SK-N-SH (cell line): ENCODE measurements around the gene GRIA1. TPM values are rescaled to one million over a fixed set of nuclear protein-coding genes. Genes with fewer than 3 reads are reported as not detected.

Source experiments
- CTCF ChIA-PET: fragments of 300-600, 350-600 bp; formaldehyde crosslinking; extraction: SDS; loops from one replicate; lab custom pipeline; 2021; lab: Yijun Ruan, JAX
- POLR2A ChIA-PET: fragments of 350-600 bp; sonication (Branson Sonifier 250); formaldehyde crosslinking; extraction: SDS; loops from one replicate; lab custom pipeline; 2020; ENCODE audit warnings: antibody characterized with exemption, inconsistent platforms; lab: Yijun Ruan, JAX
- DNase-seq: peaks from one replicate; pipeline ENCODE4 v3.0.0; 2012
- H2AFZ ChIP-seq: fragments of 200-600 bp; sonication (generic); 2 replicates; pipeline ENCODE4 v1.8.1; 2016; ENCODE audit warnings: antibody characterized with exemption, mild to moderate bottlenecking, low read depth
- H3F3A ChIP-seq: fragments of 200-600 bp; sonication (generic); replicated peaks from 2 replicates; pipeline ENCODE3; 2016; ENCODE audit warnings: antibody characterized with exemption, mild to moderate bottlenecking; ENCODE audit not compliant: insufficient read depth
- H3K27ac ChIP-seq, 2 experiments: fragments of 200-500 bp in 1 of 2; fragments of 200-600 bp in 1 of 2; sonication (Bioruptor generic) in 1 of 2; sonication (generic), shearing (Covaris generic) in 1 of 2; 2 replicates each; pipeline versions ENCODE4 v1.5.1 to v1.6.1; 2014 to 2016; ENCODE audit warnings: low read depth in 2 of 2, inconsistent platforms in 1 of 2, low read length in 1 of 2, mild to moderate bottlenecking in 1 of 2, mixed read lengths in 1 of 2
- H3K27me3 ChIP-seq: fragments of 200-600 bp; sonication (generic), shearing (Covaris generic); 2 replicates; pipeline ENCODE4 v1.6.1; 2016; ENCODE audit warnings: mixed run types; ENCODE audit not compliant: insufficient read depth
- H3K36me3 ChIP-seq, 2 experiments: fragments of 200-500 bp in 1 of 2; fragments of 200-600 bp in 1 of 2; sonication (Bioruptor generic) in 1 of 2; sonication (generic) in 1 of 2; replicated peaks in 1 of 2; 2 replicates each; pipeline versions ENCODE3 to v1.5.1; 2014 to 2016; ENCODE audit warnings: low read length in 1 of 2, mild to moderate bottlenecking in 1 of 2; ENCODE audit not compliant: insufficient read depth in 2 of 2, control insufficient read depth in 1 of 2
- H3K4me1 ChIP-seq, 2 experiments: fragments of 200-500 bp in 1 of 2; fragments of 200-600 bp in 1 of 2; sonication (Bioruptor generic) in 1 of 2; sonication (generic), shearing (Covaris generic) in 1 of 2; 2 replicates each; pipeline versions ENCODE4 v1.5.1 to v1.6.1; 2014 to 2016; ENCODE audit warnings: low read depth in 1 of 2, low read length in 1 of 2, mixed run types in 1 of 2; ENCODE audit not compliant: insufficient read depth in 2 of 2, control insufficient read depth in 1 of 2
- H3K4me2 ChIP-seq: fragments of 200-600 bp; sonication (generic), shearing (Covaris generic); 2 replicates; pipeline ENCODE4 v1.6.1; 2017; ENCODE audit warnings: mixed run types
- H3K4me3 ChIP-seq, 2 experiments: fragments of 200-500 bp in 1 of 2; fragments of 200-600 bp in 1 of 2; sonication (Bioruptor generic) in 1 of 2; sonication (generic), shearing (Covaris generic) in 1 of 2; 2 replicates each; pipeline versions ENCODE4 v1.5.1 to v1.8.1; 2014 to 2016; ENCODE audit warnings: low read depth in 2 of 2, inconsistent platforms in 1 of 2, low read length in 1 of 2, mild to moderate bottlenecking in 1 of 2, mixed read lengths in 1 of 2, moderate library complexity in 1 of 2
- H3K79me2 ChIP-seq: fragments of 200-600 bp; sonication (generic); 2 replicates; pipeline ENCODE4 v1.8.1; 2017; ENCODE audit warnings: mild to moderate bottlenecking; ENCODE audit not compliant: insufficient read depth
- H3K9ac ChIP-seq: fragments of 200-600 bp; sonication (generic); 2 replicates; pipeline ENCODE4 v1.6.1; 2017; ENCODE audit warnings: mixed run types
- H3K9me2 ChIP-seq: fragments of 200-600 bp; sonication (generic); 2 replicates; pipeline ENCODE4 v1.6.1; 2017; ENCODE audit warnings: mixed run types
- H3K9me3 ChIP-seq: fragments of 200-600 bp; sonication (generic); 2 replicates; pipeline ENCODE4 v1.6.1; 2017; ENCODE audit warnings: mixed run types, mild to moderate bottlenecking, moderate library complexity
- H4K20me1 ChIP-seq: fragments of 200-600 bp; sonication (generic); 2 replicates; pipeline ENCODE4 v1.6.1; 2017; ENCODE audit warnings: mild to moderate bottlenecking, mixed run types; ENCODE audit not compliant: insufficient read depth
- CHD2 ChIP-seq: fragments of 150-350 bp; IDR thresholded peaks from 2 replicates; pipeline ENCODE4 v1.6.1; 2018; ENCODE audit warnings: low read length; ENCODE audit not compliant: partially characterized antibody
- EP300 ChIP-seq, 2 experiments: IDR thresholded peaks; 2 replicates each; pipeline versions ENCODE4 v1.4.0 to v1.6.1; 2012; ENCODE audit warnings: borderline replicate concordance in 1 of 2, low read depth in 1 of 2, low read length in 1 of 2
- EZH2phosphoT487 ChIP-seq: fragments of 200-600 bp; sonication (generic); IDR thresholded peaks from 2 replicates; pipeline ENCODE4 v1.6.1; 2017; ENCODE audit warnings: low read depth, mixed run types, mild to moderate bottlenecking, antibody characterized with exemption, moderate library complexity, borderline replicate concordance
- FOSL2 ChIP-seq: IDR thresholded peaks from 2 replicates; pipeline ENCODE4 v1.4.0; 2012; ENCODE audit warnings: low read depth, mild to moderate bottlenecking, moderate library complexity, borderline replicate concordance
- FOXJ3 ChIP-seq: sonication (generic); formaldehyde crosslinking; IDR thresholded peaks from 2 replicates; pipeline ENCODE4 v1.5.1; 2020; ENCODE audit warnings: mild to moderate bottlenecking, missing genetic modification reagents
- GABPA ChIP-seq: IDR thresholded peaks from 2 replicates; pipeline ENCODE4 v1.4.0; 2012; ENCODE audit warnings: low read depth, mild to moderate bottlenecking
- NRF1 ChIP-seq: IDR thresholded peaks from 2 replicates; pipeline ENCODE4 v1.6.1; 2012; ENCODE audit warnings: low read depth, mild to moderate bottlenecking, low read length
- RXRA ChIP-seq: IDR thresholded peaks from 2 replicates; pipeline ENCODE4 v1.4.0; 2012; ENCODE audit warnings: low read depth, mild to moderate bottlenecking, borderline replicate concordance
- SIN3A ChIP-seq: IDR thresholded peaks from 2 replicates; pipeline ENCODE4 v1.6.1; 2012; ENCODE audit warnings: low read depth, mild to moderate bottlenecking, low read length, moderate library complexity, borderline replicate concordance
- SMC3 ChIP-seq: IDR thresholded peaks from 2 replicates; pipeline ENCODE4 v1.6.1; 2012; ENCODE audit warnings: low read depth, low read length, improper control_type of control experiment
- TCF12 ChIP-seq: IDR thresholded peaks from 2 replicates; pipeline ENCODE4 v1.4.0; 2012
- TEAD4 ChIP-seq: IDR thresholded peaks from 2 replicates; pipeline ENCODE4 v1.4.0; 2012; ENCODE audit warnings: mild to moderate bottlenecking, borderline replicate concordance; ENCODE audit not compliant: insufficient read depth
- YY1 ChIP-seq: IDR thresholded peaks from 2 replicates; pipeline ENCODE4 v1.4.0; 2012; ENCODE audit warnings: low read depth, mild to moderate bottlenecking
- WGBS: methylation state at CpG from one replicate; pipeline ENCODE4 v1.1.6; 2017; ENCODE audit warnings: low lambda C conversion rate; 5-methylcytosine and 5-hydroxymethylcytosine counted together
- polyA plus RNA-seq, 3 experiments: library from polyadenylated mRNA; depleted of rRNA; stranded (reverse); fragments of >200 nt; gene quantifications; 2 replicates each; pipeline ENCODE4 v1.2.3, GENCODE V29; 2012
- TF ChIP-seq, protein P1 (sequence below): fragments of 150-350 bp; IDR thresholded peaks from 2 replicates; pipeline ENCODE4 v1.6.1; 2016; ENCODE audit warnings: mild to moderate bottlenecking, low read depth, low read length
- TF ChIP-seq, protein P2 (sequence below): fragments of 200-600 bp; sonication (generic); IDR thresholded peaks from 2 replicates; pipeline ENCODE4 v1.6.1; 2017; ENCODE audit warnings: antibody characterized with exemption, mild to moderate bottlenecking, moderate library complexity
- TF ChIP-seq, protein P3 (sequence below): IDR thresholded peaks from 2 replicates; pipeline ENCODE4; 2012
- TF ChIP-seq, protein P4 (sequence below): IDR thresholded peaks from 2 replicates; pipeline ENCODE4 v1.4.0; 2012; ENCODE audit warnings: low read depth, borderline replicate concordance

GRIA1 gene
- polyA plus RNA-seq, 1 of the 3 experiments (the other 2 are of a cell fraction), result 0.35 TPM

DNA sequence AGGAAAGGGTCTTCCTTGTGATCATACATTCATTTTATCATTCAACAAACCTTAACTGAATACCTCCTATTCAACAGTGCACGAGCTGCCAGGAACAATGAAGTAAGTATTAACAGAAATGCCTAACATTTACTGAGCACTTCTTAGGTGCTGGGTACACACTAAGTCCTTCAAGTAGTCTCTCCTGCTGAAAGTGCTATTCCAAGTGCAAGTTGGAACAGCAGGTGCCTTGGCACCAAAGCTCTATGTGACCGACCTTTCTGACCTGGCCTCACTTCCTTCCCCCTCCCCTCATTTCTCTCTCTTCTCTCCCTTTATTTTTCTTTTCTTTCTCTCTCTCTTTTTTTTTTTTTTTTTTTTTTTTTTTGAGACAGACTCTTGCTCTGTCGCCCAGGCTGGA lies 94.5 kb downstream of the GRIA1 start:
- no peaks in the 10 kb centered on the region for H3K9me3 ChIP-seq
- H3K4me3 ChIP-seq, result no peak overlapping the region
- TF ChIP-seq, protein P1, sequence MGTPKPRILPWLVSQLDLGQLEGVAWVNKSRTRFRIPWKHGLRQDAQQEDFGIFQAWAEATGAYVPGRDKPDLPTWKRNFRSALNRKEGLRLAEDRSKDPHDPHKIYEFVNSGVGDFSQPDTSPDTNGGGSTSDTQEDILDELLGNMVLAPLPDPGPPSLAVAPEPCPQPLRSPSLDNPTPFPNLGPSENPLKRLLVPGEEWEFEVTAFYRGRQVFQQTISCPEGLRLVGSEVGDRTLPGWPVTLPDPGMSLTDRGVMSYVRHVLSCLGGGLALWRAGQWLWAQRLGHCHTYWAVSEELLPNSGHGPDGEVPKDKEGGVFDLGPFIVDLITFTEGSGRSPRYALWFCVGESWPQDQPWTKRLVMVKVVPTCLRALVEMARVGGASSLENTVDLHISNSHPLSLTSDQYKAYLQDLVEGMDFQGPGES, result no peak
- no peak for TF ChIP-seq SIN3A
- no peak for TF ChIP-seq GABPA
- no peak for TF ChIP-seq EP300 (IDR thresholded peaks at IDR 0.05; ENCODE audit: borderline replicate concordance in 1 of 2, low read depth in 1 of 2, low read length in 1 of 2)
- TF ChIP-seq, protein P2, sequence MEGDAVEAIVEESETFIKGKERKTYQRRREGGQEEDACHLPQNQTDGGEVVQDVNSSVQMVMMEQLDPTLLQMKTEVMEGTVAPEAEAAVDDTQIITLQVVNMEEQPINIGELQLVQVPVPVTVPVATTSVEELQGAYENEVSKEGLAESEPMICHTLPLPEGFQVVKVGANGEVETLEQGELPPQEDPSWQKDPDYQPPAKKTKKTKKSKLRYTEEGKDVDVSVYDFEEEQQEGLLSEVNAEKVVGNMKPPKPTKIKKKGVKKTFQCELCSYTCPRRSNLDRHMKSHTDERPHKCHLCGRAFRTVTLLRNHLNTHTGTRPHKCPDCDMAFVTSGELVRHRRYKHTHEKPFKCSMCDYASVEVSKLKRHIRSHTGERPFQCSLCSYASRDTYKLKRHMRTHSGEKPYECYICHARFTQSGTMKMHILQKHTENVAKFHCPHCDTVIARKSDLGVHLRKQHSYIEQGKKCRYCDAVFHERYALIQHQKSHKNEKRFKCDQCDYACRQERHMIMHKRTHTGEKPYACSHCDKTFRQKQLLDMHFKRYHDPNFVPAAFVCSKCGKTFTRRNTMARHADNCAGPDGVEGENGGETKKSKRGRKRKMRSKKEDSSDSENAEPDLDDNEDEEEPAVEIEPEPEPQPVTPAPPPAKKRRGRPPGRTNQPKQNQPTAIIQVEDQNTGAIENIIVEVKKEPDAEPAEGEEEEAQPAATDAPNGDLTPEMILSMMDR, result no peak
- no peak for DNase-seq
- H3K27ac ChIP-seq, result no peak overlapping the region
- no peak overlapping the region for H3K9ac ChIP-seq
- H3K27me3 ChIP-seq, result no peaks in the 10 kb centered on the region
- no peaks in the 10 kb centered on the region; a peak in 1 of 4 replicates for H3K4me1 ChIP-seq
- H3K79me2 ChIP-seq, result no peaks in the 10 kb centered on the region
- H3K9me2 ChIP-seq, result no peaks in the 10 kb centered on the region
- ChIA-PET CTCF (interaction anchor here (0.6 kb wide), 1 partner anchor 1080 kb away, joined by 3 read pairs; no protein-coding TSS in a partner anchor), POLR2A (no interaction called here)
- H4K20me1 ChIP-seq, result no peaks in the 10 kb centered on the region
- no peak overlapping the region for H2AFZ ChIP-seq
- no peak overlapping the region for H3K4me2 ChIP-seq
- H3F3A ChIP-seq, result no peaks in the 10 kb centered on the region
- H3K36me3 ChIP-seq, result no peaks in the 10 kb centered on the region
- WGBS, result 73% methylated on average over 3 of the region's 3 CpGs

DNA sequence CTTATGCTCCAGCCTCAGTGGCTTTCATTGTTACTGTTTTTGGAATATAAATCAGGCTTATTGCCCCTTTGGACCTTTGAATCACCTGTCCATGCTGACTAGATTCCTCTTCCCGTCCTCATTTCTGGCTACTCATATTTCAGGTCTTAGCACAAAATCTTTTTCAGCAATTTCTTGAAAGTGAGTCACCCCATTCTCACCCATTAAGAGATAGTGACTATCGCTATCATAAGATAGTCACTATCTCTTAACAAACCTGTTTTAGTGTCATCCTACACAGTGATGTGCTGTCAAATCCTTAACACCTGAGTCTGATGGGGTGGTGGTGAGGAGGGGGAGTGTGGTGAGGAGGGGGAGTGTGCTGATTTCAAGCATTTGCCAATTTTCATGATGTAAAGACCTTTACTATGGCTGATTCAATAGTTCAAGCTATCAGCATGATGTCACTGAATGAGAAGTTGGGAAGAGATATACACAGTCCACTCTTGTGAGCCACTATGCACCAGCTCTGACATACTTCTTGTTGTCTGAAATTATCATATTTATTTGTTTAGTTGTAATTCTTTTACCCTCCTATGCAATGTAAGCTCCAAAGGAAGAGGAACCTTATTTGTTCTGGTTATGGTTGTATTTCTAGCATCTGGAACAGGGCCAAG lies 95.3 kb downstream of the GRIA1 start:
- H3K9me3 ChIP-seq, result no peaks in the 10 kb centered on the region
- no peak overlapping the region for H3K9ac ChIP-seq
- ChIA-PET POLR2A (no interaction called here), CTCF (interaction anchor here (0.6 kb wide), 1 partner anchor 974 kb away, joined by 3 read pairs; no protein-coding TSS in a partner anchor)
- no peaks in the 10 kb centered on the region for H3K36me3 ChIP-seq
- H4K20me1 ChIP-seq, result no peaks in the 10 kb centered on the region
- TF ChIP-seq, protein P3, sequence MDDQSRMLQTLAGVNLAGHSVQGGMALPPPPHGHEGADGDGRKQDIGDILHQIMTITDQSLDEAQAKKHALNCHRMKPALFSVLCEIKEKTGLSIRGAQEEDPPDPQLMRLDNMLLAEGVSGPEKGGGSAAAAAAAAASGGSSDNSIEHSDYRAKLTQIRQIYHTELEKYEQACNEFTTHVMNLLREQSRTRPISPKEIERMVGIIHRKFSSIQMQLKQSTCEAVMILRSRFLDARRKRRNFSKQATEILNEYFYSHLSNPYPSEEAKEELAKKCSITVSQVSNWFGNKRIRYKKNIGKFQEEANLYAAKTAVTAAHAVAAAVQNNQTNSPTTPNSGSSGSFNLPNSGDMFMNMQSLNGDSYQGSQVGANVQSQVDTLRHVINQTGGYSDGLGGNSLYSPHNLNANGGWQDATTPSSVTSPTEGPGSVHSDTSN, result no peak
- TF ChIP-seq GABPA, result no peak
- no peak for TF ChIP-seq NRF1
- no peak for TF ChIP-seq CHD2
- TF ChIP-seq FOSL2, result no peak
- TF ChIP-seq SMC3, result no peak
- TF ChIP-seq TCF12, result no peak
- TF ChIP-seq, protein P4, sequence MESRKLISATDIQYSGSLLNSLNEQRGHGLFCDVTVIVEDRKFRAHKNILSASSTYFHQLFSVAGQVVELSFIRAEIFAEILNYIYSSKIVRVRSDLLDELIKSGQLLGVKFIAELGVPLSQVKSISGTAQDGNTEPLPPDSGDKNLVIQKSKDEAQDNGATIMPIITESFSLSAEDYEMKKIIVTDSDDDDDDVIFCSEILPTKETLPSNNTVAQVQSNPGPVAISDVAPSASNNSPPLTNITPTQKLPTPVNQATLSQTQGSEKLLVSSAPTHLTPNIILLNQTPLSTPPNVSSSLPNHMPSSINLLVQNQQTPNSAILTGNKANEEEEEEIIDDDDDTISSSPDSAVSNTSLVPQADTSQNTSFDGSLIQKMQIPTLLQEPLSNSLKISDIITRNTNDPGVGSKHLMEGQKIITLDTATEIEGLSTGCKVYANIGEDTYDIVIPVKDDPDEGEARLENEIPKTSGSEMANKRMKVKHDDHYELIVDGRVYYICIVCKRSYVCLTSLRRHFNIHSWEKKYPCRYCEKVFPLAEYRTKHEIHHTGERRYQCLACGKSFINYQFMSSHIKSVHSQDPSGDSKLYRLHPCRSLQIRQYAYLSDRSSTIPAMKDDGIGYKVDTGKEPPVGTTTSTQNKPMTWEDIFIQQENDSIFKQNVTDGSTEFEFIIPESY, result no peak
- no peak for TF ChIP-seq RXRA
- TF ChIP-seq, protein P2, result no peak
- TF ChIP-seq EZH2phosphoT487, result no peak
- TF ChIP-seq TEAD4, result no peak
- TF ChIP-seq FOXJ3 (CRISPR knock-in tag), result no peak
- no peak for TF ChIP-seq YY1
- 43% methylated on average over 2 of the region's 2 CpGs for WGBS
- H3K27me3 ChIP-seq, result no peaks in the 10 kb centered on the region
- no peaks in the 10 kb centered on the region; a peak in 1 of 4 replicates for H3K4me1 ChIP-seq
- no peak overlapping the region for H3K4me2 ChIP-seq
- H3K79me2 ChIP-seq, result no peaks in the 10 kb centered on the region
- H2AFZ ChIP-seq, result no peak overlapping the region
- H3F3A ChIP-seq, result no peaks in the 10 kb centered on the region
- no peak overlapping the region for H3K4me3 ChIP-seq
- H3K27ac ChIP-seq, result no peak overlapping the region
- no peak for DNase-seq
- no peaks in the 10 kb centered on the region for H3K9me2 ChIP-seq
